Chondrocyte (in vitro differentiated cells): Measurements from ENCODE around the gene PYROXD2. TPM values are rescaled to one million over a fixed set of nuclear protein-coding genes. Genes with fewer than 3 reads are reported as not detected.
A peak's percentile ranks its signal among the peaks of the same experiment; 100 is the strongest.

Experiments used
- DNase-seq: peaks from one replicate; pipeline ENCODE4 v3.0.0; 2021; ENCODE audit warnings: mixed read lengths, low spot score
- H3K27ac Mint-ChIP-seq: one replicate; pipeline ENCODE4 v1.8.0; 2021; ENCODE audit warnings: mild to moderate bottlenecking, moderate library complexity, mixed read lengths; ENCODE audit not compliant: unreplicated experiment
- H3K27me3 Mint-ChIP-seq: 2 replicates; pipeline ENCODE4 v1.8.0; 2021; ENCODE audit warnings: low read depth, mixed read lengths
- H3K36me3 Mint-ChIP-seq: 2 replicates; pipeline ENCODE4 v1.8.0; 2021; ENCODE audit warnings: low read depth, mixed read lengths
- H3K4me1 Mint-ChIP-seq: 2 replicates; pipeline ENCODE4 v1.8.0; 2021; ENCODE audit warnings: low read depth, mild to moderate bottlenecking, mixed read lengths
- H3K4me3 Mint-ChIP-seq: one replicate; pipeline ENCODE4 v1.8.0; 2021; ENCODE audit warnings: mild to moderate bottlenecking, moderate library complexity, mixed read lengths; ENCODE audit not compliant: unreplicated experiment
- H3K9me3 Mint-ChIP-seq: 2 replicates; pipeline ENCODE4 v1.8.0; 2021; ENCODE audit warnings: low read depth, mixed read lengths
- microRNA-seq: library from miRNA; unstranded; fragments of <30 nt; microRNA quantifications from one replicate; pipeline ENCODE4 v1.2.0, GENCODE V29; 2020; ENCODE audit warnings: borderline number of aligned reads
- total RNA-seq: library from RNA; stranded (reverse); gene quantifications from 3 replicates; pipeline ENCODE4 v1.2.1, GENCODE V29; 2021
- TF ChIP-seq, protein P1 (sequence below): fragments of 200-600 bp; sonication (generic); IDR thresholded peaks from 2 replicates; pipeline ENCODE4 v1.5.0; 2021; ENCODE audit warnings: antibody characterized with exemption, mild to moderate bottlenecking, moderate library complexity

The PYROXD2 gene
- total RNA-seq, 1 donor from 2014 or later, result 5.6 TPM

DNA sequence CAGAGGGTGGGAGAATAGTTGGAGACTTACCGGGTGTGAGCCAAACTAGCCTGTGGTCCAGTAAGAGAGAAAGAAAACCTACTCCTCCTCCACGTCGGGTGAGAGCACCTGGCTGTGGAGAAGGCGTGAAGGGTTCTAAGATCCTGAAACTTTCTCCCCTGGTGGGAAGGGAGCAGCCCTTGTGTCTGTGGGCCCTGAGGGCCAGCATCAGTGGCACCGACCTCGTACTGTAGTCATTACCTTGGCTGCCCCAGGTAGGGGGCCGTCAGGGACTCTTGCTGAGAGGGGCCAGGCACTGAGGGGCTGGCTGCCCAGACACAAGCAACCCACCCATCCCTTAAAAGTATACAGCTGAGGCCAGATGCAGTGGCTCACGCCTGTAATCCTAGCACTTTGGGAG, 77.5 kb downstream of the PYROXD2 start:
- H3K4me1 Mint-ChIP-seq, result peaks cover 26% of the 10 kb centered on the region
- no peak for DNase-seq
- H3K36me3 Mint-ChIP-seq, result no peaks in the 10 kb centered on the region
- no peak overlapping the region for H3K4me3 Mint-ChIP-seq
- H3K9me3 Mint-ChIP-seq, result no peaks in the 10 kb centered on the region
- H3K27ac Mint-ChIP-seq, result no peak overlapping the region
- TF ChIP-seq, protein P1, sequence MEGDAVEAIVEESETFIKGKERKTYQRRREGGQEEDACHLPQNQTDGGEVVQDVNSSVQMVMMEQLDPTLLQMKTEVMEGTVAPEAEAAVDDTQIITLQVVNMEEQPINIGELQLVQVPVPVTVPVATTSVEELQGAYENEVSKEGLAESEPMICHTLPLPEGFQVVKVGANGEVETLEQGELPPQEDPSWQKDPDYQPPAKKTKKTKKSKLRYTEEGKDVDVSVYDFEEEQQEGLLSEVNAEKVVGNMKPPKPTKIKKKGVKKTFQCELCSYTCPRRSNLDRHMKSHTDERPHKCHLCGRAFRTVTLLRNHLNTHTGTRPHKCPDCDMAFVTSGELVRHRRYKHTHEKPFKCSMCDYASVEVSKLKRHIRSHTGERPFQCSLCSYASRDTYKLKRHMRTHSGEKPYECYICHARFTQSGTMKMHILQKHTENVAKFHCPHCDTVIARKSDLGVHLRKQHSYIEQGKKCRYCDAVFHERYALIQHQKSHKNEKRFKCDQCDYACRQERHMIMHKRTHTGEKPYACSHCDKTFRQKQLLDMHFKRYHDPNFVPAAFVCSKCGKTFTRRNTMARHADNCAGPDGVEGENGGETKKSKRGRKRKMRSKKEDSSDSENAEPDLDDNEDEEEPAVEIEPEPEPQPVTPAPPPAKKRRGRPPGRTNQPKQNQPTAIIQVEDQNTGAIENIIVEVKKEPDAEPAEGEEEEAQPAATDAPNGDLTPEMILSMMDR, result no peak
- no peaks in the 10 kb centered on the region for H3K27me3 Mint-ChIP-seq

Small RNAs within 50 kb of the gene (microRNA-seq; reads per million reads assigned to microRNA genes)
- gene MIR1287, result 60.4 reads per million, percentile 53 among the genes with 10 or more reads in this experiment
- gene MIR4685, result not detected

Other genes starting within 250 kb of the PYROXD2 start
- gene LOXL4, start 147.0 kb downstream of the PYROXD2 start, total RNA-seq, result 1.7 to 3.2 TPM (median 1.9 TPM) in 3 replicates
- gene HPS1, start 31.8 kb upstream of the PYROXD2 start, total RNA-seq, result 40.6 to 50.5 TPM (median 49.0 TPM) in 3 replicates